GM12801 (cell line): Measurements from ENCODE around the gene PPP3CA.

Experiments
- TF ChIP-seq, protein P1 (sequence below): IDR thresholded peaks from one replicate; pipeline ENCODE4 v1.5.1; 2011; ENCODE audit warnings: control low read depth; ENCODE audit not compliant: insufficient read length; ENCODE audit errors: extremely low read depth

PPP3CA gene

DNA sequence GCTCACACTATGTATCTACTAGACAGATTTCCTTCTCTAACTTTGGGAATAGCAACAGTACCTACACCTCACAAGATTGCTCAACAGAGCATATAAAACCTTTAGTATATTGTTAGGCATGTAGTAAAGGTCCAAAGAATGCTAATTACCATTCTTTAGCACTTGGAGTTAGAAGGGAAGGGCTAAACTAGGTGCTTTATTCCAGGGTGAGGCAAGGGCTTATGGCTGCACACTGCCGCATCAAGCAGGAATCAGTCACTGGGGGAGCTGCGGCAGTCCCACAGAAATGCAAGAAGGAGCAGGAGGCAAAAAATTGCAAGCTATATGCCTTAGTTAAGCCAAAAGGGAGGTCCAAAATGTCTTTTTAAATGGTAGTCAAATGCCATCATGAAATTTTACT lies 162.7 kb downstream of the PPP3CA start:
- TF ChIP-seq, protein P1, sequence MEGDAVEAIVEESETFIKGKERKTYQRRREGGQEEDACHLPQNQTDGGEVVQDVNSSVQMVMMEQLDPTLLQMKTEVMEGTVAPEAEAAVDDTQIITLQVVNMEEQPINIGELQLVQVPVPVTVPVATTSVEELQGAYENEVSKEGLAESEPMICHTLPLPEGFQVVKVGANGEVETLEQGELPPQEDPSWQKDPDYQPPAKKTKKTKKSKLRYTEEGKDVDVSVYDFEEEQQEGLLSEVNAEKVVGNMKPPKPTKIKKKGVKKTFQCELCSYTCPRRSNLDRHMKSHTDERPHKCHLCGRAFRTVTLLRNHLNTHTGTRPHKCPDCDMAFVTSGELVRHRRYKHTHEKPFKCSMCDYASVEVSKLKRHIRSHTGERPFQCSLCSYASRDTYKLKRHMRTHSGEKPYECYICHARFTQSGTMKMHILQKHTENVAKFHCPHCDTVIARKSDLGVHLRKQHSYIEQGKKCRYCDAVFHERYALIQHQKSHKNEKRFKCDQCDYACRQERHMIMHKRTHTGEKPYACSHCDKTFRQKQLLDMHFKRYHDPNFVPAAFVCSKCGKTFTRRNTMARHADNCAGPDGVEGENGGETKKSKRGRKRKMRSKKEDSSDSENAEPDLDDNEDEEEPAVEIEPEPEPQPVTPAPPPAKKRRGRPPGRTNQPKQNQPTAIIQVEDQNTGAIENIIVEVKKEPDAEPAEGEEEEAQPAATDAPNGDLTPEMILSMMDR: no peak

- TF ChIP-seq, protein P1: no peak
Measured at GRCh38 chr4:101183666-101184373, 163.5 kb downstream of the PPP3CA start.

DNA sequence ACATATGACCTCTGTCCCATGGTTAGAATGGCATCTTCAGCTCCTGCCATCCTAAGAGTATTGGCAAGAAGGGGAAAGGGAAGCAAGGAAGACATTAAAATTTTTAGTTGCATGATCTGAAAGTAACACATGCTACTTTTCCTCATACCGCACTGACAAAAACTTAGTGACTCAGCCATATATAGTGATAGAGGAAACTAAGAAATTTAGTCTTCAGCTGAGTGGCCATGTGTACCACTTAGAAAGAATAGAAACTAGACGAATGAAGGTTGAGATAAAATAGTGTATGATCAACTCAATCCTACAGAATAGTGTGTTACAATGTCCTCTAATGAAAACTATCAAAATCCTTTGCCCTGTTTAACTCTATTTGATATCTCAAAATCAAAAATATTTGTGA lies 164.1 kb downstream of the PPP3CA start:
- TF ChIP-seq, protein P1: no peak

GRCh38 chr4:101178731-101179130 lies 168.6 kb downstream of the PPP3CA start:
- TF ChIP-seq, protein P1: no peak

- TF ChIP-seq, protein P1: no peak
Measured at GRCh38 chr4:101177154-101177553, 170.2 kb downstream of the PPP3CA start.

DNA sequence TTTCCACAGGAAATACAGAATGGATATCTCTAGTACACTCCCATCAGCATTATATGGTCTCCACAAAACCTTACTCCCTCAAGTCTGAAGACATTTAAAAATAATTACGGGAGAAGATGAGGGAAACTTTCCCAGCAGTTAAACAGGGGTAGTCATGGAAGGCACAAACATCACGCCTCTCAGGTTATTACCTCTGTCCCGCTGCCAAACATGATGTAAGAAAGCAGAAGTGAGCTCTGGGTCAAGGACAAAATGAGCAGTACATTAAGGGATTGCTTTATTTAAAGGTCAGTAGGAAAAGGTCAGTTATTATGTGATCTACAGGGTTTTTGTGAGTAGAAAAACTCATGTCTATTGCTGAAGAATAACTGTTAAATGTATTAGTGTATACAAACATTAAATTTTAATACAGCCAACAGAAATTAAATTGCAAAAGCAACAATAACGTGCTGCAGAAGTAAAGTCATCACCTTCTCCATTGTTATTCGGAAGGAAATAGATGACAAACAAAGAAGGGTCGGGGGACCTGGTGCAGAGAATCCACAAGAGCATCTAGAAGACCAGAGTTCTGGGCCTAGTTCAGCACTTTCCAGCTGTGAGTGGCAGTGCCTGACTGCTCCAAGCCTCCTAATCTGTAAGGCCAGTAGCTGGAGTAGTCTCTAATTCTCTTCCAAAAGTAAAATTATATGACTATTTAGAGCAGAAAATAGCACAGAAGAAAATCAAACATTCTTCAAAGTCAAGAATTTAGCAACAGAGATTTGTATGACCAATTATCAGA lies 171.2 kb downstream of the PPP3CA start:
- TF ChIP-seq, protein P1: no peak

- TF ChIP-seq, protein P1: no peak
Measured at GRCh38 chr4:101174679-101175345, 172.5 kb downstream of the PPP3CA start.
